Pulmonary artery endothelial cell (primary cell): Measurements from ENCODE around the gene RIC8A. TPM values are rescaled to one million over a fixed set of nuclear protein-coding genes. Genes with fewer than 3 reads are reported as not detected.
A peak's percentile ranks its signal among the peaks of the same experiment; 100 is the strongest.
"Not testable (repeated sequence)": the region's sequence is repeated elsewhere in the genome, so short reads cannot be mapped to it uniquely, and the experiment has no call there.

Source experiments
- DNase-seq: peaks from one replicate; pipeline ENCODE4 v3.0.0-alpha.2; 2011; ENCODE audit warnings: low read depth, low spot score
- total RNA-seq: library from RNA; depleted of rRNA; stranded (reverse); fragments of >200 nt; gene quantifications from 2 replicates; pipeline ENCODE4 v1.2.3, GENCODE V29; 2014

RIC8A gene
- total RNA-seq, result 186 and 187 TPM in 2 replicates

DNA sequence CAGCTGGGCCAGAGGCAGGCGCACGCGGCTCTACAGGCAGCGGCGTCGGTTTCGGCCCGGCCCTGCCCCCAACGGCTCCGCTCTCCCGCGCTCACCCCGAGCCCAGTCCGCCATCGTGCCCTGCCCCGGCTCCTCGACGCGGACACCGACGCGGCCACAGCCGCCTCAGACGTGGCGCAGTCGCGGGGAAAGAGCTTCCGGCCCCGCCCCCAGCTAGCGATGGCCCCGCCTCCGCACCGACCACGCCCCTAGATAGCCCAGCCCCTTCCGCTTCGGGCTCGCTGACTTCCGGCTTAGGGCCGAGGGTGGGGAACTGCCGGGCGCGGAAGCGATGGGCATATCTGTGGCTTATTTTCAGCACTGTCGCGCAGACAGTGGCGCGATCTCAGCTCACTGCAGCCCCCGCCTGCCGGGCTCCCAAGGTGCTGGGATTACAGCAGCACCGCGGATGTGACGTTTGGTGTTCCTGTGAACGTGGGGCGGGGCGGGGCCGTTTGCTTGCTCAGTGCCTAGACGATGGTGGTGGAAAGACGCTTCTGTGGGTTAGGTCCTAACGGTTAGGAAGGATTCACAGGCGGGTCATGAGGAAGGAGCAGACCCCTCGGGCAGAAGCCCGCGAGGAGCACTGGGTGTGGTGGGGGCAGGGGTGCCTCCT is at the start of gene RIC8A, which contains the start of gene BET1L:
Gene RIC8A (plus strand): TSS at position 501 of the 655 bp plus-strand sequence. CDS start 1,147 bp downstream, outside the sequence.
Gene BET1L (minus strand): TSS at position 192 of the 655 bp plus-strand sequence. CDS start 78 bp downstream, at position 114.
- peak; percentile 89 for DNase-seq

DNA sequence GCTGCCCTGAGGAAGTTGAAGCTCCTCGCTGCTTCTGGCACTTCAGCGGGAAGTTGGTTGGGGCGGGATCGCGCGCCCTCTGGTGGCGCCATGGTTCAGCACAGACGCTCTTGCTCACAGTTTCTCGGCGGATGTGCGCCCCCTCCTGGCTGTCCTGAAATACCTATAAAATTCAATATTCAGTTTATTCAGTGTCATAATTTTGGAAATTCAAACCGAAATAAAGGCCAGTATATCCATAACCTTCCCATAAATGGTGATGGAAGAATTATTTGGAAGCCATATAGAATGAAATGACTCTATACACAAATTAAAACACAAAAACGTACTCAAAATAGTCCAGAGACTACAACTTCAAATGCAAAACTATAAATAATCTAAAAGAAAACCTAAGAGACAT is 27.3 kb upstream of the RIC8A start:
- DNase-seq, result not testable (repeated sequence)

- DNase-seq, result not testable (repeated sequence)
Measured at GRCh38 chr11:189200-189783, 18.2 kb upstream of the RIC8A start.

- not testable (repeated sequence) for DNase-seq
Measured at GRCh38 chr11:189843-190311, 17.6 kb upstream of the RIC8A start.

DNA sequence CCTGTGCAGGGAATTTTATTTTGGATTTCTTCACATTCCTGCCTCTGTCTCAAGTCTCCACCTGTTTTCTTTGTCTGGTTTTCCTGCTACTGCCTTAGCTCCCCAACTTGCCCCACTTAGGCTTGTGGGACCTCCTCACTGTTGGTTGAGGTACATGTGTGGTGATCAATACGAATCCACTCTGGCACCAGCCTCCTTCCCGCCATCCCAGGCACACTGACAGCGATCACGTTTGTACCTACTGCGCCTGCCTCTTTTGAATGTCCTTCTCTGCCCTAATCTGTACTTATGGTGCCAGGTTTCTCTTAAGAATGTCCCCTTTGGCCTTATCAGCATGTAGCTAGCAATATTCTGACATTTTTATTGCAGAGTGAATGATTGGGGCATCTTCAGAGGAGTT is 17.0 kb upstream of the RIC8A start:
- DNase-seq, result not testable (repeated sequence)

DNA sequence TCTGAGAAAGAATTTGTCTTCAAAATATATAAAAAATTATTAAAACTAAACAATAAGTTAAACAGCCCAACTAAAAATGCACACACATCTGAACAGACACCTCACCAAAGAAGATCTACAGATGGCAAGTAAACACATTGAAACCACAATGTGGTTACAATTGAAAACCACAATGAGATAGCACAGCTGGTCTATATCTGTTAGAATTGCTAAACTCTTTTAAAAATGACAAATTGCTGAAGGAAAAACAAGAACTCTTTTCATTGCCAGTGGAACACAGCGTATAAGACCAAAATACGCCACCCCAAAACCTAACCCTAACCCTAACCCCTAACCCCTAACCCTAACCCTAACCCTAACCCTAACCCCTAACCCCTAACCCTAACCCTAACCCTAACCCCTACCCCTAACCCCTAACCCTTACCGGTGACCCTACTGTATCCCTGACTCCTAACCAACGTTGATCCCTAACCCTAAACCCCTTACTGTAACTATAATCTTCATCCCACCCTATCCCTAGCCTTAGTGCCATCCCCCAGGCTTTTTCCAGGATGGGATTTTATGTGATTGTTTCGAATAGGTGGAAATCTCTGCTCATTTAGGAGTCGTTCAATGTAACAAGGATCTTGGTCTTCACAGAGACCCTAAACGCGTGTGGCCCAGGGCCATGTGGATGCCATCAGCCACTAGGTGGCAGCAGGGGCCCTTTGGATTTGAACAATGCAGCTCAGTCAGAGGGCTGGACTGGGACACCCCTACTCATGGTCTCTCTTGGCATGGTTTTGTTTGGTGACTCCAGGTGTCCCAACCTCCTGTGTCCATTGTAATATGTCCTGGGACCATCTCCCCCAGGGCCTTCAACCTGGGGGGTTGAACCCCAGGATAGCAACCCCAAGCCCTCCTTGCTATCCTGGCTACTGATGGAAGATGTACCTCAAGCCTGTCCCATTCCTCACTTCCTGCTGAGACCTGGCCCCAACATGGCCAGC is 15.7 kb upstream of the RIC8A start:
- DNase-seq, result not testable (repeated sequence)

DNA sequence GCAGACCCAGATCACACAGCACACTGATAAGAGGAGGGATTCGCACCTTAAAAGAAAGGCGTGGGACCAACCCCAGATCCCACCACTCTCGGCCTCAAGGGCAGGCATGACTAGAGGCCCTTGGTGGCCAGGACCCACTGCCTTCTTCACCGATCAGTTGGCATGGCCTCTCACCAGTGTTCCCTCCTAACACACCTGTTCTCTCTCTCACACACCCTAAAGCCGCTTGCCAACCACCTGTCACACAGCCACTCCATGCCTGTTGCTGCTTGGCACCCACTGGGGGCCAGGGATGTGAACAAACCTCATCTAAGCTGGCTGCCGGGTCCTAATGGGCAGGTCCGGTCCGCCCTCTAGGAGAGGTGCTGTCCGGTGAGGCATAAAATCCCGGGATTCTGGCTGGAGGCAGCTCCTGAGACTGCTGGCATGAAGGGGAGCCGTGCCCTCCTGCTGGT is 14.8 kb upstream of the RIC8A start, which contains the start of gene SCGB1C1:
Gene SCGB1C1 (plus strand): TSS at position 405 of the 455 bp plus-strand sequence. CDS start 22 bp downstream, at position 427.
- not testable (repeated sequence) for DNase-seq

DNA sequence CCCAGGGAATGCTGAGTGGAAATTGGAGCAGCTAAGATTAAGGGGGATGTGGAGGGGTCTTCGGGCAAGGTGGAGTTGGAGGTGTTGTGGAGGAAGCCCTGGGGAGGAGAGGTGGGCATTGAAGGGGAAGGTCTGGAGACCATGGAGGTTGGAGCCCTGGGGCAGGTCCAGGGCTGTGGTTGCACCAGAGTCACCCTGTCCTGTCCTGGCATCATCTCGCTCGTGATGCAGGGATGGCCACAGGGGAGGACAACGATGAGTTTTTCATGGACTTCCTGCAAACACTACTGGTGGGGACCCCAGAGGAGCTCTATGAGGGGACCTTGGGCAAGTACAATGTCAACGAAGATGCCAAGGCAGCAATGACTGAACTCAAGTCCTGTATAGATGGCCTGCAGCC is 14.0 kb upstream of the RIC8A start:
- not testable (repeated sequence) for DNase-seq

GRCh38 chr11:196786-197731 is 10.4 kb upstream of the RIC8A start:
- no peak for DNase-seq

DNA sequence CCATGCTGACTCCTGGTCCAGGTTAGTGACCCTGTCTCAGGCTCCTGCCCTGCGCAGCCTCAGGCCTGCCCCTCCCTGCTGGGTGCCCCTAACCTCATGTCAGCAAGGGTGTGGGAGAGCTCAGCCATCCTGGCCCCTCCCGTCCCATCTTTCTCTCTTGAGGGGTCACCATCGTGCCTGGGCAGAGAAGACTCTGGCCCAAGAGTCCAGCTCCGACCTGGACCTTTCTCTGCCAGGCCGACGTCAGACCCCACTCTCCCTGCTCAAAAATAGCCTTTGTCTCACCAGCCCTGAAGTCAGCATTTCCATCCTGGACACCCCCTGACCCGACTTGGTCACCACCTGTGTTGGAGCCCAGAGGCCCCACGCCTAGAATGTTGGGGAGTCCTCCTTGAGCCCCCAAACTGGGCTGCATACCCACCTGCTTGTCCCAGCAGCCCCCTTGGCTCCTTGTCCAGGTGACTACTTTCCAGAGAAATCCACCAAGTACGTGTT is 9.7 kb upstream of the RIC8A start:
- DNase-seq, result no peak

- no peak for DNase-seq
Measured at GRCh38 chr11:198236-198806, 9.2 kb upstream of the RIC8A start.

DNA sequence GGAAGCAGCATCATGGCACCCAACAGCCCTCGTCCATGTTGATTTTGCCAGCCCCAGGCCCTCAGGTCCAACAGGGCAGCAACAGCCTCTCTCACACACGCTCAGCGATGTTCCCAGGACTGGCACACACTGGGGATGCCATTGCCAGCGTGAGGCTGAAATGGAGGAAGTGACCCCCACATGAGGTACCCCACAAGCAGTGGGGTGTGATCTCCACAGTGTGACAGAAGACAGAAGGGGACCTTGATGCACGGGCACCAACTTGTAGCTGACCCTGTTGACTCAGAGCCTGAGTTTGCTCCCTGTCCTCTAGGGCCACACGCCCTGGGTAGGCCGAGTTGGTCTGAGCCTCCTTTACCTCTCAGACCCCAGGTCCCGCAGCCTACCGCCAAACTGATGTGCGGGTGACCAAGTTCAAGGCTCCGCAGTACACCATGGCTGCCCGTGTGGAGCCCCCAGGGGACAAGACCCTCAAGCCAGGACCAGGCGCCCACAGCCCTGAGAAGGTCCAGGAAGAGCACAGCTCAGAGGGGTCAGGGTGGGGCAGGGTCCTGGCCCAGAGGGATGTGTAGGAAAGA is 8.4 kb upstream of the RIC8A start:
- DNase-seq, result no peak

- DNase-seq, result no peak
Measured at GRCh38 chr11:199782-200181, 7.7 kb upstream of the RIC8A start.

DNA sequence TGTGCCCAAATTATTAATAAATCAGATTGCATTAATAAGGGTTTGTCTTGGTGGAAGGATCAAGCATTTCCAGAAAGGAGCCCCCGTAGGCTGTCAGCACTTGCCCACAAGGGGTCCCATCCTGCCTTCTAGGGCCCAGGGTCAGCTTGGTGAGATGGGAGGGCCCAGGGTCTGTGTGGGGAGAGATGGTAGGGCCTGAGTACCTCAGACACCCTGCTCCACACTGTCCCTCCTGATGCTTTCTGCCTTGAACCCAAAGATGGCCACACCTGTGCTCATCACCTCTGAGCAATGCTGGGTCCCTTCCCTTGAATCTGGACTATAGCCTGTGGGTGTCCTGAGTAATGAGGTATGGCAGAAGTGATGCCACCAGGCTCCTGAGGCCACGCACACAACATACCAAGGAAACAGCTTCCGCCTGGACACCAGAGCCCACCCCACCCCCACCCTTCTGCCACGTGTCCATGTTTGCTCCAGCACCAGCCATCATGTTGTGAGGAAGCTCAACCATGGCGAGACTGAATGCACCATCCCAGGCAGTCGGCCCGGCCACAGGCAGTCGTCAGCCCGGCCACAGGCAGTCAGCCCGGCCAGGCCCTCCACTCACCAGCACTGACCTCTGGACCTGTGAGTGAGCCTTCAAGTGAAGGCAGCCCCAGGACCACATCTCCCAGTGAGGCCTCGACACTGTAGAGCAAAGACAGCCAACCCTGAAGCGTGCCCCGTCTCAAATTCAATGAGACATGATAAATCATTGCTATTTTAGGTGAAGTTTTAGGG is 7.1 kb upstream of the RIC8A start:
- no peak for DNase-seq

DNA sequence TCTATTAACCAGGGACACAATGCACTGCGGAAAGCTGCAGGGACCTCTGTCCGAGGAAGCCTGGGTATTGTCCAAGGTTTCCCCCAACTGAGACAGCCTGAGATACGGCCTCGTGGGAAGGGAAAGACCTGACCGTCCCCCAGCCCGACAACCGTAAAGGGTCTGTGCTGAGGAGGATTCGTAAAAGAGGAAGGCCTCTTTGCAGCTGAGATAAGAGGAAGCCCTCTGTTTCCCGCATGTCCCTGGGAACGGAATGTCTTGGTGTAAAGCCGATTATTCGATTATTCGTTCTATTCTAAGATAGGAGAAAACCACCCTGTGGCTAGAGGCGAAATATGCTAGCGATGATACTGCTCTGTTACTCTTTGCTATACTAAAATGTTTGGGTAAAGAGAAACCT is 5.5 kb upstream of the RIC8A start:
- DNase-seq, result no peak

DNA sequence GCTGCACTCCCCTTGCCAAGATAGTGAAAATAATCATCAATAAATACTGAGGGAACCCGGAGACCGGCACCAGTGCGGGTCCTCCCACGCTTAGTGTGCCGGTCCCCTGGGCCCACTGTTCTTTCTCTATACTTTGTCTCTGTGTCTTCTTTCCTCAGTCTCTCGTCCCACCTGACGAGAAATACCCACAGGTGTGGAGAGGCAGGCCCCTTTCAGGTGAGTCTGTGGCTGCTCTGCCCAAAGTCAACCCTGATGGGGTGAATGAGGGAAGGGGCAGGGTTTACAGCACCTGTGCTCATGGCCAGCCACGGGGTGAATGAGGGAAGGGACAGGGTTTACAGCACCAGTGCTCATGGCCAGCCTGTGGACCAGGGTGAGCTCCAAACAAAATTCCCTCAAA is 5.0 kb upstream of the RIC8A start:
- no peak for DNase-seq

- DNase-seq, result no peak
Measured at GRCh38 chr11:203056-203944, 4.2 kb upstream of the RIC8A start.
